ENCODE results near the gene ART4.

The ART4 gene, protein sequence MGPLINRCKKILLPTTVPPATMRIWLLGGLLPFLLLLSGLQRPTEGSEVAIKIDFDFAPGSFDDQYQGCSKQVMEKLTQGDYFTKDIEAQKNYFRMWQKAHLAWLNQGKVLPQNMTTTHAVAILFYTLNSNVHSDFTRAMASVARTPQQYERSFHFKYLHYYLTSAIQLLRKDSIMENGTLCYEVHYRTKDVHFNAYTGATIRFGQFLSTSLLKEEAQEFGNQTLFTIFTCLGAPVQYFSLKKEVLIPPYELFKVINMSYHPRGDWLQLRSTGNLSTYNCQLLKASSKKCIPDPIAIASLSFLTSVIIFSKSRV

DNA sequence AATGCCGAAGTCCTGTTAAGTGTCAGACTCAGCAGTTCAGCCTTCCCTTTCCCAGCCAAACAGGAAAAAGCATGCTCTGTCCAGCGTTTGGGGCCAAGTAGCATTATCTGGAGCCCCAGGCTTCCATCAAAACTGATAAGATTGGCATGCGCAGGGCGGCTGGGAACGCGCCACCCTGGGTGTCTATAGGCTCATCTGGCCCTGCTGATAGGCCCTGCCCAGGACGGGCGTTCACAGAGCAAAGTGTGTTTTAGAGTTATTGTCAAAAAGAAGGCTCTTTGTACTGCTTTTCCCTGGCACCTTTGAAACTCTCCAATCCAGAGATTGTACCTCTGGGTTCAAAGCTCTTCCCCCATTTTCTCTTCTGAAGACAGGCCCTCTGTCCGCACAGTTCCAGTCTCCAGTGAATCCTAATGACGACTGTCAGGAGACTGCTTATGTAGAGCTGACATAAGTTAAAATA, at the start of gene ART4:
TSS of gene ART4 (minus strand) at position 102 of the 463 bp plus-strand sequence. CDS start 413 bp downstream, outside the sequence.
- no peak for DNase-seq

DNA sequence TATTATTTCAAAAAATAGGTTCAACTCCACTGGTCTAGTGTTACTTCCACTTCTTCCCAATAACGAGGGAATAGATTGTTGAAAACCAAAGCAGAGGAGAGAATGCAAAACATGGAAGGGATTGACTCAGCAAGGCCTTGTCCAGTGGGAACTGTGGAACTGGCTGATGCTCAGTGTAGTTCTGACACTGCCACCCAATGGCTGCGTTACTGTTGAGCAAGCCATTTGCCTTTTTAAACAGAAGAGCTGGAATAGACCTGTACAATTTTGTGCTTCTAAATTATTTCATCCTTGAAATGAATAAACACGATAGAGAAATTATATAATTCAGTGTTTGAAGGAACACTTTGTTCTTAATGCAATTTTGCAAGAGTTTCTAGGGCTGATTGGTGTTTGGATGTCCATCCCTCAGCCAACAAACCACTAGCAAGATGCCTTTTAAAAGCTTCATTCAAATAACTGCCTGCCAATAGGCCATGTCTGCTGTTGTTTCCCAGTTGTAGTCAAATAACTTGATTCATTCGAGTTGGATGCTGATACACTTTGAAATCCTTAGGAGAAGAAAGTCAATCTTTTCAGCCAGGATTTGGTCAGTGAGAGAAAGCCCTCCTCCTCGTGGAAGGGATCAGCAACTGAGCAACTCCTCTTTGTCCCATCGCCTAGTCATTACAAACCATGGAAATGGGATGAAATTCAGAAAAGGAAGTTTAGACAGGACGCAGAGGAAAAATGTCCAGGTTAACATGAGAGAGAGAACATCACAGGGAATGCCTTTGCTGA, 49.6 kb upstream of the ART4 start:
- DNase-seq = no peak

DNA sequence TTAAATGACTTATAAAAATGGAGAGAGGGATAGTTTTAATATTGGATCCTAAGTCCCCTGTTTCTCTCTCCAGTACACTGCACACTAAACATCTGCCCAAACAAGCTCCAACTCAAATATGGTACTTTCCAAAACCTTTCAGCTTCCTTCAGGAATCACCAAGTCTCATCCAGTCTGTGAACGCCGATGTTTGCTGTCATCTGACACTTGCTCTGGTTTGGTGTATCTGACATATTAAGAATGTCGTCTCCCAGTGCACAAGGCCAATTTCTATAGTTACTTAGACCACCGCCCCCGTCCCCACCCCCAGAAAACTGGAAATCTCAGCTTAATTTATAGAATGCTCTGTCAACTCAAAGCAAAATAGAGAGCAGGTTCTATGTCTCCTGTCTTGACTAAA, 47.4 kb upstream of the ART4 start:
- no peak for DNase-seq

DNA sequence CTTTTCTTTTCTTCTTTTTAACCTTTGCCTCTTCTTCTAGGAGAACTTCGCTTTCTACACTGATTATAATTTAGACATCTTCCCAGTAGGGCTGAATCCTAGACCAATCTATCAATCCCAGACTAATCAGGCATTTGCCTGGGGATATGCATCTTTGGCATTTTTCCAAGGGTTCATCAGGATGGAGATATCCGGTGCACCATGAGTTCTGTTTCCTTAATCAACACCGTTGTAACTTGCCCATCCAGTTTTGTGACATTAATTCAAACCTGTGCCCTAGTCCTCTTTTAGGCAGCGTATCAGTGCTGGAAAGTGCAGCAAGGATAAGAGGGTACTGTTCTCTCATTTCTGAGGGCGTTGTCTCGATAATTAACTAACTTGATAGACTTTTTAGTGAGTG, 42.9 kb upstream of the ART4 start:
- DNase-seq = no peak

DNA sequence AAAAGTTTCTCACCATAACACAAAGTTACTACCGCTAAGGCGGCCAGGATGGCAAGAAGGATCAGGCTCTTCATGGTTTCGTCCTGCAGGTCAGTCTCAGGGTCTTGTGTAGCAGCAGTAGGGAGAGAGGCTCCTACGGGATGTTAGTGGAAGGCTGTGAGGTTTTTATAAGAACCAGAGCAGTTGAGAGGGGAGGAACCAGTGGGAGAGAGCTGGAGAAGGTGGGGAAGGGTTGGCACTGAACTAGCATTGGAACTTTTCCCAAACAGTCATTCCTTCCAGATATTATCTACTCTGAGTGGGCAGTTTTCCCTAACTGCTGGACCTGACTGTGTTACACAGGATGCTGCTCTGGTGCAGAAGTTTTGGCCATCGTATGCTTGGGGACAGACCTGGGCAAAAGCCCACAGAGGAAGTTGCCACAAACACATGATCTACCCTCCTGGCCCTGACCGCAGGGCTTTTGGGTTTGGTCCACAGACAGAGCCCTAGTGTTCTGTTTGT, 42.4 kb upstream of the ART4 start, which contains the start of gene MGP:
TSS of gene MGP (minus strand) at position 137 of the 504 bp plus-strand sequence. CDS start at position 74, 63 bp downstream.
- DNase-seq = no peak

DNA sequence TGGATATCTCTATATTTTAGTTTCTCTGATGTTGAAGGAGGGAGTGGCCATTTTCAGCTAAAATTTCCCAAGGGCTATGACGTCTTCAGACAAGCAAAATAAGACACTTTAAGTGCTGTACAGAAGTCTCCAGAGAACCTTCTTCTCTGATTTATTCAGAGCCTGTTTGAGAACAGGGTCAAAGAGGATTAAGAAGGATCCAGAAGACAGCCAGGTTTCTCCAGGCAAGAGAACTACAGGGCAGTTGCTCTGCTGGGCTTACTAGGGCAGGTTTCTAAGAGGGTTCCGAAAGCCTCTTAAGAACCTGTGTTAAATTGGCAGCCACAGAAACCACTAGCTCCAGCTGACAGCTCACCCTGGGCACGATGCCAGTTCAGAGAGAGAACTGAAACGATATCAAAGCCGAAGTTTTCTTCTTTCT, 41.1 kb upstream of the ART4 start:
- DNase-seq = peak; percentile 36 to 62

DNA sequence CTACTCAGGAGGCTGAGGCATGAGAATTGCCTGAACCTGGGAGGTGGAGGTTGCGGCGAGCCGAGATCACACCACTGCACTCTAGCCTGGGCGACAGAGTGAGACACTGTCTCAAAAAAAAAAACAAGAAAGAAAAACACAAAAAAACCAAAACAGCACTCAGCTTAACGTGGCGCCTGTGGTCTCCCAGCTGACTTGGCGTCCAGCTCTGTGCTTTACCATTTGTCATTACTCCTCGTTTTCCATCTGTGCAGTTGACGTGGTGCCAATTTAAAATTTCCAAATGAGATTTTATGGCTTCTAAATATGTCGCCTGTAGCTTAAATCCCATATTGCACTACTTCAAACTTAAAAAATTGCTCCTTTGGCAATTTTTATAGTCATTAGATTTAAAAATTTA, 40.4 kb upstream of the ART4 start:
- no peak for DNase-seq

DNA sequence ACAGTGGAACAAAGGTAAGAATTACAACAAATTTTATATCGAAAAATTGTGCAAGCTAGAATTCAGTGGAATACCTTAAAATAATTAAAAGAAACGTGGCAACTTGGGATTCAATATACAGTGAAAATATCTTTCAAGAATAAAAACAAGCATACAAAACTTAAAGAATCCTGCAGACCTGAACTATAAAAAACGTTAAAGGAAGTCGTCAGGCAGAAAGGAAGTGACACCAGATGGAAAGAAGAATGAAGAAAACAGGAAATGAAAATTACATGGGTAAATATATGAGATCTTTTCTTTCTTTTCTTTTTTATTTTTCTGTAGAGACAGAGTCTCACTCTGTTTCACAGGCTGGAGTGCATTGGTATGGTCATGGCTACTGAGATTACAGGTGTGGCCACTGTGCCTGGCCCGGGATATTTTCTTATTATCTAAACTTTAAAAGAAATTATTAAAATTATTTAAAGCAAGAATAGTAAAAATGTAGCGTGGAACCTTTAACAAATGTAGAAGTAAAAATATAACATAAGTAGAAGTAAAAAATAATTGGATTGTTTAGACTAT, 37.6 kb upstream of the ART4 start:
- DNase-seq = no peak

DNA sequence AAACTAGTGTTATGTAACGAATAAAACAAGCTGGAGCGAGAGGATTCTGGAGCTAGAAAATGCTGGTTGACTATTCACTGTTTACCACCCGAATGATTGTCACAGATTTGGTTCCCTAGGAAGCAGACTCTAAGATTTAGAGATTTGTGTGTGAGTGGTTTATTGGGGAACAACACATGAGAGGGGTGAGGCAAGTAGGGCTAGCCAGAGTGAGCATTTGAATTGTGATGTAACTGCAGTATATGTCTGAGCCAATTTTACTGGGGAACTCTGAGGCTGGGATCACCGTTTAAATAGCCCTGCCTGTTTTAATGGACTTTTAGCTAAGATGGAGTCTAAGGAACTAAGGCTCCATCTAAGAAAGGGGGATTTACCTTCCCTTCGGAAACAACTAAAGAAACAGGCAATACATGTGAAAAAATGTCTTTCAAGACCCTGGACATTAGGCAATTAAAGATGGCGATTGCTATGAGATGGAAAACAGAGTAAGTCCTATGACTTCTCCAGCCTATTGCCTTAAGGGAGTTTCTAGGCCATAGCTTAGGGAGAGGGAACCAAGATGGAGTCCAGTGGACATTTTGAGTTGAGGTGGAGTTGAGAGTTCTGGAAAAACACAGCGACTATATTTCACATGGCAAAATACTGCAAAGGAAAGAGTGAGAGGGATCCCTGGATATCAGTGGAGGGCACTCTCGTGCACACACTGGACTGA, 36.1 kb upstream of the ART4 start:
- DNase-seq = no peak

DNA sequence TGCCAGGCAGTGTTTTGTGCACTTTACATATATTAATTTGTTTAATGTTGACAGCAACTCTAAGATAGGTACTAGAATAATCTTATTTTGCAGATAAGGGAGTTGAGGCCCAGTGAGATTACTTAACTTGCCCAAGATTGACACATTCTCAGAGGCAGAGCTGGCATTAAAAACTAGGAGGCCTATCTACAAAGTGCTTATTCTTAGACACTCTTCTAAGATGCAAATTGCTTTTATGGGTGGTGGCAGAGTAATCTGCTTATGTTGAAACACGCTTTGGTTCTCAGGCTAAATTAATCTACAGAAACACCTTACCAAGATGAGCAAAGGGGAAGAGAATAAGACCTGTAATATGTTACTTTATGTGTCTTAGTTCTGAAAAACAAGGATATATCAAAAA, 35.2 kb upstream of the ART4 start:
- no peak for DNase-seq

DNA sequence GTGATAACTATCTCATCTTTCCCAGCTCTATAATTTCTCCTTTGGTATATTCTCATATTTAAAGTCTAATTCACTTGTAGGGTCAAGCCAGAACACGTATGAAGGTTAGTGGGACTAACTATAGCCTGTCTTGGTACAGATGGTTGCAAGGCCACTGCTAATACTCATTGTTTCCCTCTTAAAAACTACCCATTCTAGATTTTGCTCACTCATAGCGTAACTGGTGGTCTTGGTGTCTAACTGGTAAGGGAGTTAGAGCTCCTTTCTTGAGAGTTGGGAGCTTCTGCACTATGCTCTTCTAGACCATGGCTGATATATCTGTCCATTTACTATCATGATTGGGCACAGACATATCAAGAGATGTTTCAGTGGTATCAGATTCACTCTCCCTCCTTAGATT, 33.5 kb upstream of the ART4 start:
- DNase-seq = no peak

DNA sequence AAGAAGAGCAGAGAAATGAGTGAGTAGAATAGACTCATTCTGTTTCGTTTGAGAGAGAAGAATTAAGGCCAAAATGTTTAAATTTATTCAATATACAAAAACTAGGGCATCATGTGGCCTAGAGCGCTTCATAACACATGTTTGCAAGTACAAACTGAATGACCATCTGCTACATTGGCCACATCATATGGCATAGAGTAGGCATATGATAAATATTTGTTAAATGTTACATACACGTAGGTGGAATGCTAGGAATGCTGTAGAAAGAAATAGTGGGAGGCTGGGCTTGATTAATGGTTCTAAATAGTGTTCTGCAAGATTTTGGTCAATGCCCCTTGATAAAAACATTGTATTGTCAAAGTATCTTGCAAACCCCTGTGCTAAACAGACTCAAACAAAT, 31.6 kb upstream of the ART4 start:
- no peak for DNase-seq

DNA sequence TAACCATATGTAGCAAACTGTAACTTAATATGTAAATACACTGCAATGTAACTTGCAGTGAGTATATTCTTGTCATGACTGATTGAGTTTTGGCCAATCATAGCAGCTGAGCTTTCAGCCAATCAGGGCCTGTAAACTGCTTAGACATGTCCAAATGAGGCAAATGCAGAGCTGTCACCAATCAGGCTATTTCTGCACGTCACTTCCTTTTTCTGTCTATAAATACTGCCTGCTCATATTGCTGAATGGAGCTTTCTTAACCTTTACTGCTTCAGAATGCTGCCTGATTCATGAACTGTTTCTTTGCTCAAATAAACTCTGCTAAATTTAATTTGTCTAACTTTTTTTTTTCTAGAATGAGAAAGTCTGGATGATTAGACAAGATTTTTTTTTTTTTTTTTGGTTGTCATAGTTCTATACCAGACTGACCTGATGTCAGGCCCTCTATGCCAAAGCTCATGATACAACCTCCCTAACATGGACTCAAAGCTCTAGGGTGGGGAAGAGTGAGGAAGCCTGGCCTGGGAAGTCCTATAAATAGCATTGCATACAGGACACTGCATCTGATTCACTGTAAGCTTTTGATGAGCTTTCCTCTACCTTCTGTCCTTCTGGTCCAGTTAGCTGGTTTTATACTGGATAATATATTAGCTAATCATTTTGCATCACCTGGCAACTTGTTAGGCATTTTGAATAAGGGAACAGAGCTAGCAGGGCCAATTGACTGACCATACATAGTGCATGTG, 30.3 kb upstream of the ART4 start:
- DNase-seq = peak; percentile 8 to 20

DNA sequence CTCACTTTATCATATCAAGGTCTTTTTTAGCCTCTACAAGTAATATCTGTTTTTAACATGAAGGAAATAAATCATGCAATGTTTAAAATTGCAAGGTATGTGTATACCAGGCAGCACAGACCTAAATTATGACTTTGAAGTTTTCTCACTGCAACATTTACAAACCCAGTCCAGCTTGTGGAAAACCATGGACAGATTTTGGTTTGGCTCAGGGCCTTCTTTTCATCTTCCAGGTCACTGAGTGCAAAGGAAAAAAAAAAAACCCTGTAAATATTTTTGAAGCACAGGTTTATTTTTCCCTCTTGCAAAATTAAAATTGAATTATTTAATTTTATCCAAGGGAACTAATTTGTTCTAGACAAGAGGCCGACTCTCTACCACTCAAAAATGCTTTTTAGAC, 28.6 kb upstream of the ART4 start:
- DNase-seq = no peak

DNA sequence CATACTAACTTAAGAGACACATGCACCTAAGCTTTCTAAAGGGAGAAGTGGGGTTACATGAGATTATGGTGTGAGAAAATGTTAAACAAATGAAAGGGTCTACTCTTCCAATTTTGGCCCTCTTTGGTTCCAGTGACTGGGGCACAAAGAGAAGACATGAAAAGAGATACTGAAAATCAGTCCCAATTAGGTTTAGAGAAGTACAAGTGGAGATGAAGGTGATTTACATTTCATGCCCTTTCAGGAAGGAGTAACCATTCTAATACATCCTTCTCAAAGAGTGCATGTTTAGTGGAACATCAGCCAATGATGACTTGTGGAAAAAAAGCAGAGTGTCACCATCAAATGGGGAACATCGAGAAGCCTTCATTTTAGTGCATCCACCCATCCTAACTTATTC, 27.9 kb upstream of the ART4 start:
- no peak for DNase-seq

DNA sequence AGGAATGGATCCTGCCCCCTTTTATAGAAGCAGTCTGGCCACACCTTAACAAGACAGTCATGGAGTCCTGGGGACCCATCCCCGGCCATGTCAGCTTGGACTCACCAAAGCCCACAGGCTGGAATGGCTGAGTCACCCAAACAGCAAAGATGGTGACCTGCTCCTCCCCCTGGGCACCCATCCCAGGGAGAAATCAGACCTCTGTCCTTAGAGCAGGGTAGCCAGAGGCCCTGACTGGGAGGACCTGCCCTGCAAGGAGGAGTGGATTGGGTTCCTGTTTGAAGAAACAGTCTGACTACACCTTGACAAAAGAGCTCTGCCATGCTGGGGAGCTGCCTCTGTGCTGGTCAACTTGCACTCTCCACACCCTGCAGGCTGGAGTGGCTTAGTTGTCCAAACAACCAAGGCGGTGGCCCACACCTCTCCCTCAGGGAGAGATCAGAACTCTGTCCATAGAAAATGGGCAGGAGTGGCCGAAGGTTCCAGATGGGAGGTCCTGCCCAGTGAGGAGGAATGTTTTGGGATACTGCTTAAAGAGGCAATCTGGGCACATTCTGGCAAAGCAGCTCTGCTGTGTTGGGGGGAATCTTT, 25.7 kb upstream of the ART4 start:
- no peak for DNase-seq

DNA sequence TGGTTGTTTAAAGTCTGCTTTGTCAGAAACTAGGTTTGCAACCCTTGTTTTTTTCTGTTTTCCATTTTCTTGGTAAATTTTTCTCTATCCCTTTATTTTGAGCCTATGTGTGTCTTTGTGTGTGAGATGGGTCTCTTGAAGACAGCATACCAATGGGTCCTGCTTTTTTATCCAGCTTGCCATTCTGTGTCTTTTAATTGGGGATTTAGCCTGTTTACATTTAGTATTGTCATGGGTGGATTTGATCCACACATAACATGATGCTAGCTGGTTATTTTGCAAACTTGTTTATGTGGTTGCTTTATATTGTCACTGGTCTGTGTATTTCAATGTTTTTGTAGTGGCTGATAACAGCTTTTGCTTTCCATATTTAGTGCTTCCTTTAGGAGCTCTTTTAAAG, 17.2 kb upstream of the ART4 start:
- no peak for DNase-seq

DNA sequence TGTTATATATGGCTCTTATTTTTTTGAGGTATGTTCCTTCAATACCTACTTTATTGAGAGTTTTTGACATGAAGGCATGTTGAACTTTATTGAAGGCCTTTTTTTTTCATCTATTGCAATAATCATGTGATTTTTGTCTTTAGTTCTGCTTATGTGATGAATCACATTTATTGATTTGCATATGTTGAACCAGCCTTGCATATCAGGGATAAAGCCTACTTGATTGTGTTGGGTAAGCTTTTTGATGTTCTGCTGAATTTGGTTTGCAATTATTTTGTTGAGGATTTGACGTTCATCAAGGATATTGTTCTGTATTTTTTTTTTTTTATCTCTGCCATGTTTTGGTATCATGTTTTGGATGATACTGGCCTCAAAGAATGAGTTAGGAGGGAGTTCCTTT, 15.2 kb upstream of the ART4 start:
- no peak for DNase-seq

DNA sequence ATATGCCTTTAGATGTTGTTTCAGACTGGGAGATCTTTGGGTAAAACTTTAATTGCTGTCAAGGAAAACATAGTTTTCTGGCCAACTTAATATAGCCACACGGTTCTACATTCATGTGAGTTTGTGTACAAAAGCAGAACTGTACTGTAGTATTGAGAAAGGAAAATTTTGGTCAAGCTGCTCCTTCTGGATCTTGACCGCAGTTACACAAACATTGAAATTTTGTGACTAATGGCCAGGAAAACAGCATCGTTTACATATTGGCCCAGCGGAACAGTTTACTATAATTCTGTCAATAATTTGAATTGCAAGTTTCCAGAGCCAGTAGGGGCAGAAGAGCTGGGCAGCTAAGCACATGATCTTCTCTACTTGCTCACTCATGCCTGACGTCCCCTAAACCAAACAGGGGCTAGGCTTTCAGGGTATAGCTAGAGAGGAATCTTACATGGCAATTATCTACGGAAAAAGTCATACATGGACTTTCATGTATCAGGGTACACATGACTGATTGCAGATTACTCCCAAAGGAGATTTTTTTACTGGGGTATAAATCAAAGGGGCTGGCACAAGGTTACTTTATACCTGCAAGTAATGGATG, 11.4 kb upstream of the ART4 start:
- no peak for DNase-seq

DNA sequence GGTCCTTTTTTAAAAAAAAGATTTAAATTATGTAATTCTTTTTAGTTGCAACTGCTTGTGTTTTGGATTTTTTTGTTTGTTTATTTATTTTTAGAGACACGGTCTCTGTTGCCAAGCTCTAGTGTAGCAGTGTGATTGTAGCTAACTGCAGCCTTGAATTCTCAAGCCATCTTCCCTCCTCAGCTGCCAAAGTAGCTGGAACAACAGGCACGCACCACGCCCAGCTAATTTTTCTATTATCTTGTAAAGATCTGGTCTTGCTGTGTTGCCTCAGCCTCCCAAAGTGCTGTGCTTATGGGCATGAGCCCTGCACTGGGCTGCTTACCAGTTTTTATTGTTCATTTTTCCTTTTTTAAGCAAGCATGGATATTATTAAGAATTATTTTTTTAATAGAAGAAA, 10.6 kb upstream of the ART4 start:
- no peak for DNase-seq

DNA sequence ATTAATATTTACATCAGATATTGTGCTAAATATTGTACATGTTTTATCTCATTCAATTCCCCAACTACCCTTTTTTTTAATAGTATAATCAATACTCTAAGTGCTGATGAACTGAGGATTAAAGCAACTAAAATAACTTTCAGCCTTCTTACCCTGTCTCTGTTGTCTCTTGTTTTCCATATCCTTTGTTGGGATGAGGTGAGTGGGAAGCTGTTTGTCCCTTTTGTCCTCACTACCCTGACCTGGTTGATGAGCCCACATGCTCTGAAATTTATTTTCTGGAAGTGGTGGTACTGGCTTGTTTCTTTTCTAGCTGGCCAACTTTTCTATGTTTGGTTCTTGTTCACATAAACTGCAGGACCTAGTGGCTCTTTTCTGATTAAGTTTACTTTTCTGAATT, 9.6 kb upstream of the ART4 start:
- DNase-seq = no peak
